T-cell (primary cell): Measurements from ENCODE around the gene GASK1A. TPM values are rescaled to one million over a fixed set of nuclear protein-coding genes. Genes with fewer than 3 reads are reported as not detected.

ENCODE experiments used
- ATAC-seq, 4 experiments: fragments of 200-7000 bp in 3 of 4; fragments of 150-1000 bp in 1 of 4; cut with Tn5 transposase; replicated peaks in 1 of 4; 1 replicate in 3 of 4; 2 replicates in 1 of 4; pipeline ENCODE4 v1.10.0; 2021; ENCODE audit warnings: moderate library complexity in 3 of 4, mild to moderate bottlenecking in 2 of 4, moderate number of reproducible peaks in 1 of 4
- CTCF ChIA-PET, 2 donors: fragments of 300-600 bp; sonication (Branson Sonifier 250); formaldehyde crosslinking; loops; one replicate each; lab custom pipeline; 2022; ENCODE audit warnings: antibody characterized with exemption in 2 of 2; lab: Charles Lee
- POLR2A ChIA-PET, 2 donors: fragments of 300-600 bp; sonication (Branson Sonifier 250); formaldehyde crosslinking; loops; one replicate each; lab custom pipeline; 2022; ENCODE audit warnings: antibody characterized with exemption in 2 of 2; lab: Charles Lee
- DNase-seq, 35 experiments: peaks; one replicate each; pipeline versions ENCODE4 v3.0.0 to v3.0.0-alpha.2; 2013 to 2023
- H3K27ac ChIP-seq: one replicate; pipeline ENCODE4 v1.5.1; 2013; ENCODE audit warnings: low read length
- H3K27me3 ChIP-seq, 2 experiments: replicated peaks in 1 of 2; 1 replicate in 1 of 2; 2 replicates in 1 of 2; pipeline versions ENCODE4 v1.6.1 to v1.7.0; 2013; ENCODE audit warnings: low read length in 1 of 2, mixed read lengths in 1 of 2; ENCODE audit not compliant: control insufficient read depth in 2 of 2, insufficient read depth in 2 of 2; ENCODE audit errors: extremely low read depth in 1 of 2
- H3K36me3 ChIP-seq, 2 donors: 1 replicate in 1 of 2; 2 replicates in 1 of 2; pipeline versions ENCODE4 v1.6.1 to v1.7.0; 2013; ENCODE audit warnings: low read length in 1 of 2; ENCODE audit not compliant: control insufficient read depth in 2 of 2, insufficient read depth in 1 of 2; ENCODE audit errors: extremely low read depth in 1 of 2
- H3K4me1 ChIP-seq, 2 experiments: 1 replicate in 1 of 2; 2 replicates in 1 of 2; pipeline versions ENCODE4 v1.6.1 to v1.7.0; 2013; ENCODE audit warnings: low read length in 2 of 2, mixed read lengths in 1 of 2; ENCODE audit not compliant: insufficient read depth in 2 of 2, control insufficient read depth in 1 of 2; ENCODE audit errors: extremely low read depth in 1 of 2
- H3K4me3 ChIP-seq, 2 donors: 1 replicate in 1 of 2; 2 replicates in 1 of 2; pipeline versions ENCODE4 v1.5.1 to v1.7.0; 2013; ENCODE audit warnings: mild to moderate bottlenecking in 2 of 2, low read length in 1 of 2, moderate library complexity in 1 of 2; ENCODE audit not compliant: control insufficient read depth in 1 of 2; ENCODE audit errors: extremely low read depth in 1 of 2
- H3K9me3 ChIP-seq: 2 replicates; pipeline ENCODE4 v1.7.0; 2013
- H3K27ac Mint-ChIP-seq, 2 donors: one replicate each; pipeline ENCODE4 v1.8.0; 2020 to 2021; ENCODE audit warnings: mild to moderate bottlenecking in 2 of 2, mixed read lengths in 2 of 2
- H3K27me3 Mint-ChIP-seq, 2 donors: one replicate each; pipeline ENCODE4 v1.8.0; 2021 to 2022; ENCODE audit warnings: mixed read lengths in 2 of 2
- H3K36me3 Mint-ChIP-seq: one replicate; pipeline ENCODE4 v1.8.0; 2021; ENCODE audit warnings: mixed read lengths
- H3K4me1 Mint-ChIP-seq, 3 donors: one replicate each; pipeline ENCODE4 v1.8.0; 2020 to 2022; ENCODE audit warnings: mixed read lengths in 3 of 3, mild to moderate bottlenecking in 1 of 3
- H3K4me3 Mint-ChIP-seq, 3 donors: one replicate each; pipeline ENCODE4 v1.8.0; 2020 to 2022; ENCODE audit warnings: mild to moderate bottlenecking in 3 of 3, mixed read lengths in 3 of 3, moderate library complexity in 3 of 3
- H3K9me3 Mint-ChIP-seq, 3 donors: one replicate each; pipeline ENCODE4 v1.8.0; 2020 to 2022; ENCODE audit warnings: mixed read lengths in 3 of 3
- WGBS: methylation state at CpG from one replicate; pipeline ENCODE4 v1.1.5; 2013; ENCODE audit warnings: missing lambda C conversion rate; ENCODE audit not compliant: insufficient coverage; 5-methylcytosine and 5-hydroxymethylcytosine counted together
- total RNA-seq, 35 experiments: library from RNA in 6 of 35; stranded (reverse) in 6 of 35; fragments of 120-200 nt in 1 of 35; gene quantifications; one replicate each; pipeline versions ENCODE4 v1.2.1 to v1.2.4 and lab custom pipeline; 2013 to 2026

GASK1A gene
- total RNA-seq, 5 donors from 2014 or later (not counting 1 experiment from before 2014, with no cell fraction given), result 0.10 to 0.49 (median 0.17) TPM; not detected in 1

GRCh38 chr3:42996633-42997075, 17.5 kb downstream of the GASK1A start:
- H3K4me1 Mint-ChIP-seq, result no peaks in the 10 kb centered on the region
- ATAC-seq (no peak), DNase-seq (no peak)
- H3K27ac ChIP-seq, result no peak overlapping the region
- H3K36me3 ChIP-seq, result no peaks in the 10 kb centered on the region
- peaks cover 0 to 7% of the 10 kb centered on the region in 2 experiments for H3K27me3 ChIP-seq
- H3K4me3 Mint-ChIP-seq, result no peak overlapping the region
- H3K9me3 ChIP-seq, result no peaks in the 10 kb centered on the region
- CTCF ChIA-PET, result no interaction called here
- H3K27ac Mint-ChIP-seq, result no peak overlapping the region
- H3K9me3 Mint-ChIP-seq, result no peaks in the 10 kb centered on the region
- no peaks in the 10 kb centered on the region for H3K36me3 Mint-ChIP-seq
- 83% methylated on average over 2 of the region's 2 CpGs for WGBS
- H3K4me3 ChIP-seq, result no peak overlapping the region
- no peaks in the 10 kb centered on the region for H3K27me3 Mint-ChIP-seq
- H3K4me1 ChIP-seq, result peaks cover 0 to 4% of the 10 kb centered on the region in 2 experiments
- POLR2A ChIA-PET, result no interaction called here

GRCh38 chr3:42999212-42999611, 20.1 kb downstream of the GASK1A start:
- no peak overlapping the region for H3K4me3 ChIP-seq
- no peak for ATAC-seq
- Mint-ChIP-seq H3K27me3 (no peaks in the 10 kb centered on the region), H3K9me3 (no peaks in the 10 kb centered on the region), H3K4me3 (no peak overlapping the region), H3K4me1 (no peaks in the 10 kb centered on the region), H3K36me3 (no peaks in the 10 kb centered on the region), H3K27ac (no peak overlapping the region)
- WGBS, result 92% methylated on average over 3 of the region's 3 CpGs
- no peaks in the 10 kb centered on the region for H3K36me3 ChIP-seq
- no peak for DNase-seq
- H3K27ac ChIP-seq, result no peak overlapping the region
- POLR2A ChIA-PET, result no interaction called here
- H3K9me3 ChIP-seq, result no peaks in the 10 kb centered on the region
- peaks cover 0 to 3% of the 10 kb centered on the region in 2 experiments for H3K4me1 ChIP-seq
- CTCF ChIA-PET, result no interaction called here
- H3K27me3 ChIP-seq, result peaks cover 0 to 7% of the 10 kb centered on the region in 2 experiments

GRCh38 chr3:42999632-43000031, 20.5 kb downstream of the GASK1A start:
- Mint-ChIP-seq H3K27me3 (no peaks in the 10 kb centered on the region), H3K36me3 (no peaks in the 10 kb centered on the region), H3K4me1 (no peaks in the 10 kb centered on the region), H3K4me3 (no peak overlapping the region), H3K9me3 (no peaks in the 10 kb centered on the region), H3K27ac (no peak overlapping the region)
- H3K36me3 ChIP-seq, result no peaks in the 10 kb centered on the region
- DNase-seq, result no peak
- H3K27ac ChIP-seq, result no peak overlapping the region
- no peak overlapping the region for H3K4me3 ChIP-seq
- ChIA-PET POLR2A (no interaction called here), CTCF (no interaction called here)
- WGBS, result 96% methylated on average over 2 of the region's 4 CpGs
- no peaks in the 10 kb centered on the region for H3K9me3 ChIP-seq
- H3K27me3 ChIP-seq, result peaks cover 0 to 7% of the 10 kb centered on the region in 2 experiments
- H3K4me1 ChIP-seq, result no peaks in the 10 kb centered on the region
- ATAC-seq, result no peak

- WGBS, result 92% methylated on average over 2 of the region's 4 CpGs
- Histone ChIP-seq H3K4me3 (no peak overlapping the region), H3K36me3 (no peaks in the 10 kb centered on the region), H3K4me1 (peaks cover 0 to 2% of the 10 kb centered on the region in 2 experiments), H3K27me3 (peaks cover 0 to 7% of the 10 kb centered on the region in 2 experiments), H3K9me3 (no peaks in the 10 kb centered on the region), H3K27ac (no peak overlapping the region)
- no peaks in the 10 kb centered on the region for H3K36me3 Mint-ChIP-seq
- no peak for ATAC-seq
- ChIA-PET CTCF (no interaction called here), POLR2A (no interaction called here)
- H3K4me3 Mint-ChIP-seq, result no peak overlapping the region
- no peaks in the 10 kb centered on the region for H3K27me3 Mint-ChIP-seq
- no peak overlapping the region for H3K27ac Mint-ChIP-seq
- H3K4me1 Mint-ChIP-seq, result peaks cover under 1 to 7% (median 6%) of the 10 kb centered on the region in 3 donors
- DNase-seq, result no peak
- H3K9me3 Mint-ChIP-seq, result no peaks in the 10 kb centered on the region
Observed at GRCh38 chr3:43000387-43000786, 21.3 kb downstream of the GASK1A start.

- Histone ChIP-seq H3K27ac (no peak overlapping the region), H3K4me3 (no peak overlapping the region), H3K9me3 (no peaks in the 10 kb centered on the region), H3K4me1 (peaks cover 5 to 8% of the 10 kb centered on the region in 2 experiments), H3K27me3 (peaks cover 0 to 7% of the 10 kb centered on the region in 2 experiments), H3K36me3 (no peaks in the 10 kb centered on the region)
- no peak for DNase-seq
- peaks cover 8 to 14% (median 13%) of the 10 kb centered on the region in 3 donors for H3K4me1 Mint-ChIP-seq
- H3K4me3 Mint-ChIP-seq, result no peak overlapping the region
- no peak overlapping the region for H3K27ac Mint-ChIP-seq
- no peak for ATAC-seq
- H3K27me3 Mint-ChIP-seq, result no peaks in the 10 kb centered on the region
- POLR2A ChIA-PET, result no interaction called here
- no peaks in the 10 kb centered on the region for H3K9me3 Mint-ChIP-seq
- WGBS, result 91% methylated on average over 7 of the region's 8 CpGs
- CTCF ChIA-PET, result no interaction called here
- H3K36me3 Mint-ChIP-seq, result no peaks in the 10 kb centered on the region
Observed at GRCh38 chr3:43001094-43001553, 22.0 kb downstream of the GASK1A start.

- no peaks in the 10 kb centered on the region for H3K36me3 Mint-ChIP-seq
- H3K4me3 ChIP-seq, result no peak overlapping the region
- H3K36me3 ChIP-seq, result no peaks in the 10 kb centered on the region
- no peaks in the 10 kb centered on the region for H3K9me3 Mint-ChIP-seq
- 93% methylated on average over 3 of the region's 5 CpGs for WGBS
- H3K27ac Mint-ChIP-seq, result no peak overlapping the region
- H3K4me1 Mint-ChIP-seq, result peaks cover 11 to 19% (median 18%) of the 10 kb centered on the region in 3 donors
- no peak overlapping the region for H3K4me3 Mint-ChIP-seq
- peaks cover 0 to 7% of the 10 kb centered on the region in 2 experiments for H3K27me3 ChIP-seq
- peaks cover 5 to 8% of the 10 kb centered on the region in 2 experiments for H3K4me1 ChIP-seq
- no peak overlapping the region for H3K27ac ChIP-seq
- no peak for ATAC-seq
- DNase-seq, result no peak
- ChIA-PET POLR2A (no interaction called here), CTCF (no interaction called here)
- no peaks in the 10 kb centered on the region for H3K27me3 Mint-ChIP-seq
- H3K9me3 ChIP-seq, result no peaks in the 10 kb centered on the region
Observed at GRCh38 chr3:43001556-43002121, 22.5 kb downstream of the GASK1A start.
